HepG2 (cell line): Measurements from ENCODE around the gene ZBTB32.

Experiments
- KDM1A ChIP-seq: IDR thresholded peaks from 2 replicates; pipeline ENCODE4 v1.6.1; 2016; ENCODE audit warnings: missing compliant biosample characterization
- KDM6A ChIP-seq: IDR thresholded peaks from 2 replicates; pipeline ENCODE4 v1.6.1; 2016; ENCODE audit warnings: low read depth
- PAF1 ChIP-seq: IDR thresholded peaks from 2 replicates; pipeline ENCODE4 v1.6.1; 2016; ENCODE audit warnings: missing genetic modification reagents, missing compliant biosample characterization
- TF ChIP-seq, protein P1 (sequence below): sonication (generic); formaldehyde crosslinking; IDR thresholded peaks from 2 replicates; pipeline ENCODE4 v1.4.0; 2020; ENCODE audit warnings: missing genetic modification reagents

DNA sequence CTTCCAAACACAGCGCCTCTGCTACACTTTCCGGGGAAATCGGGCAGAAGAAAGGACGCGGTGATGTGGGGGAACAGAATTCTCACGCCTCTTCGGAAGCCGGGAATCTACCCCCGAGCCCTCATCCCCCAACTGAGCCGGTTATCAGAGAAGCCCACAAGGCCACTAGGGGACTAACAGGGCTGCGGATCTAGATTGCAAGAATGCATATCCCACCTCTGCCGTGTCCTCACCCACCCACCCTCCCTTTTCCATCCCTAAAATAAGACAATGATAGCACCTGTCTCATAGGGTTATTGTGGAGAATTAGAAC is 36.8 kb downstream of the ZBTB32 start:
- no peak for TF ChIP-seq KDM6A (CRISPR knock-in tag)
- no peak for TF ChIP-seq KDM1A (CRISPR knock-in tag)
- TF ChIP-seq, protein P1, sequence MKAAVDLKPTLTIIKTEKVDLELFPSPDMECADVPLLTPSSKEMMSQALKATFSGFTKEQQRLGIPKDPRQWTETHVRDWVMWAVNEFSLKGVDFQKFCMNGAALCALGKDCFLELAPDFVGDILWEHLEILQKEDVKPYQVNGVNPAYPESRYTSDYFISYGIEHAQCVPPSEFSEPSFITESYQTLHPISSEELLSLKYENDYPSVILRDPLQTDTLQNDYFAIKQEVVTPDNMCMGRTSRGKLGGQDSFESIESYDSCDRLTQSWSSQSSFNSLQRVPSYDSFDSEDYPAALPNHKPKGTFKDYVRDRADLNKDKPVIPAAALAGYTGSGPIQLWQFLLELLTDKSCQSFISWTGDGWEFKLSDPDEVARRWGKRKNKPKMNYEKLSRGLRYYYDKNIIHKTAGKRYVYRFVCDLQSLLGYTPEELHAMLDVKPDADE (CRISPR knock-in tag), result no peak
- no peak for TF ChIP-seq PAF1
